Fibroblast of skin of back (primary cell): ENCODE measurements around the gene DCLK1.
A peak's percentile ranks its signal among the peaks of the same experiment; 100 is the strongest.
"Not testable (repeated sequence)": the region's sequence is repeated elsewhere in the genome, so short reads cannot be mapped to it uniquely, and the experiment has no call there.

Experiments
- DNase-seq: peaks from one replicate; pipeline ENCODE4 v3.0.0-alpha.2; 2013

DCLK1 gene

GRCh38 chr13:35983703-35984102 is 147.5 kb downstream of the DCLK1 start:
- not testable (repeated sequence) for DNase-seq

GRCh38 chr13:35983206-35983605 is 148.0 kb downstream of the DCLK1 start:
- DNase-seq: no peak

- DNase-seq: peak; percentile 94
Measured at GRCh38 chr13:35979361-35979951, 151.7 kb downstream of the DCLK1 start.

DNA sequence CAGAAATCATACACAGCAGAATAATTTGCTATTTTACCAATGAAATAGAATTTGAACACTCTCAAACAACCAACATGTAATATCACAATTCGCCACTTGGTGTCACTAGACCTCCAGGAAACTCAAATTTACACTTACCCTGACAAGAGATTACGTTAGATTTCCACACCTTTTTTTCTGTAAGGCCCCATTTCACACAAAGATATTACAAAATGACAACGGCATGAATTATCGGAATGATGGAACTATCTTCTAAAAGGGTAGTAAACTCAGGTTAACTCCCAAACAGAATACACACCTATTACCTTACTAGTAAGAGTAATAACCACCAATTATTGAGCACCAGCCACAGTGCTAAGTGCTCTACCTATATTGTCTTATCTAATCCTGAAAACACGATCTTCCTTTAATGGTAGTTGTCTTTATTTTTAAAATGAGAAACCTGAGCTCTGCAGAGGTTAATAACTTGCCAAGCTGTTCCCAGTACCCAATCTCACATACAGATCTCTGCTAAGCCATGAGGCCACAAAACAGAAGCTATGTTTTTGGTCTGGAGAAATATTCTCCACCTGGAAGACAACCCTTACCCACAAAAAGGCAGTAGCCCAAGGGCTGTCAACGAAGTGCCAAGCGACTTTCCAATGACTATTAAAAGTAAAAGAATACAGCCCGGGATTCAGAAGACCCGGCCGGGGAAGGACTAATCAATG is 152.4 kb downstream of the DCLK1 start:
- peak; percentile 72 for DNase-seq

GRCh38 chr13:35977060-35977459 is 154.1 kb downstream of the DCLK1 start:
- DNase-seq: no peak

GRCh38 chr13:35976126-35976525 is 155.1 kb downstream of the DCLK1 start:
- no peak for DNase-seq

DNA sequence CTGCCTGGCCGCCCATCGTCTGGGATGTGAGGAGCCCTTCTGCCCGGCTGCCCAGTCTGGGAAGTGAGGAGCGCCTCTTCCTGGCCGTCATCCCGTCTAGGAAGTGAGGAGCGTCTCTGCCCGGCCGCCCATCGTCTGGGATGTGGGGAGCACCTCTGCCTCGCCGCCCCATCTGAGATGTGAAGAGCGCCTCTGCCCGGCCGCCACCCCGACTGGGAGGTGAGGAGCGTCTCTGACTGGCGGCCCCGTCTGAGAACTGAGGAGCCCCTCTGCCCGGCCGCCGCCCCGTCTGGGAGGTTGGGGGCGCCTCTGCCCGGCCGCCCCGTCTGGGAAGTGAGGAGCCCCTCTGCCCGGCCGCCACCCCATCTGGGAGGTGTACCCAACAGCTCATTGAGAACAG is 164.2 kb downstream of the DCLK1 start:
- not testable (repeated sequence) for DNase-seq

- DNase-seq: no peak
Measured at GRCh38 chr13:35966024-35966423, 165.2 kb downstream of the DCLK1 start.

DNA sequence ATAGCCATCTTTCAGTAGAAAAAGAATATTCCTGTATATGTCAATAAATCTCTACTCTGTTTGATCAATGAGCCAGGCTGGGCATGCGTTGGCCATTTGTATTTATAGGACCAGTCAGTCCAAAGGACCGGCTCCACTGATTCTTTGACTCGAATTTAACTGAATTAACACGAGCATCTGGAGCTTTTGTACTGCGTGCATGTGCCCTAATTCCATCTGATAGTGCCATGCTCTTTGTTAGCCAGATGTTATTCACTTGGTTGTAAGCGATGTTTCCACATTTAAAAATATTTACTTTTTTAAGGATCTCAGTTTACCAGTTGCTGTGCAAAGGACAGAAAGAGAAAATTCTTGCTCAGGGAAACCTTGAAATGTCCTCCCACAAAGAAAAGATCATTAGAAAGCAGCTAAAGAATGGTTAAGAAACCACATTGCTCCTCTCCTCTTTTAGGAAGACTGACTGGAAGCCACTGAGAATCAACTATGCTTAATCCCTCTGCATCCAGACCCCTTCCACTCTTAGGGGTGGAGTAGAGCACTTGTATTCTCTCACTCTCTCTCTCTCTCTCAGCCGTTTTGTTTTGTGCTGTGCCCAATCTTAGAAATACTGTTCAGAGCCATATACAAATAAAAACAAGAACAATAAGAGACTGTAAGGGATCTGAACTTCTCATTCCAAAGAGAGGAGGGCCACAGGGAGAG is 165.8 kb downstream of the DCLK1 start:
- no peak for DNase-seq

GRCh38 chr13:35964863-35965180 is 166.4 kb downstream of the DCLK1 start:
- peak; percentile 12 for DNase-seq

DNA sequence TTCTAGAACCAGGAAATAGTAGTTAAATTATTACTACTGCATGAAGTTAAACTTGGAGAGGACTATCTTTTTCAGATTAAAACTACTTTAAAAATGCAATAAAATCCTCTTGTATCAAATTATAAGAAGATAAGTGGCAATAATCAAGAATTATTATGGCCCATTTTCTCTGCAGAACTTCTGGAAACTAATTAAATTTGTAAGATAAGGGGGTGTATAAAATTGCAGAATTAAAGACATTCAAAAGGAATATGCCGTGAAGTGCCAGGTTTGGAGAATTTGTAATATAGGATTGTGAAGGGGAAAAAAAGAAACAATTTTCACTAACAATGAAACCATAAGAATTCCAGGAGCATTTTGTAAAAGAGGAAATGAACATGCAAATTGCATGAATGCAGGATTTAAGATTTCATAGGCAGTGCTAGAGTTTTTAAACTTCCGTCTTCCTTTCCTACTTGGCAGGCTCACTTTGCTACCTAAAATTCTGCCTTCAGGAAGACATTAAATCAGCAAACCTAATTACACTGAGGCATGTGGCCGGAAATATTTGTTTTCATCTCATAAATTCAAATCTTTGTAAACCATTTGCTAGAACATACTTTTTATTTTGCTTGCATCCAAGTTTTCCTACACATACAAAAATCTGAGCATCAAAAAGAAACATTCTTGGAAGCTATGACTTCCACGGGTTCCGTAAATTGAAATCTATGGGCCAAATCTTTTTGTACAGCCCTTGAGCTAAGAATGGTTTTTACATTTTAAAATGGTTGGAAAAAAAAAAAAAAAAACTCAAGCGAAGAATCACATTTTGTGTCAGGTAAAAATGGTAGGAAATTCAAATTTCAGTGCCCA is 166.9 kb downstream of the DCLK1 start:
- no peak for DNase-seq

GRCh38 chr13:35961461-35962220 is 169.5 kb downstream of the DCLK1 start:
- DNase-seq: peak; percentile 7

GRCh38 chr13:35961002-35961401 is 170.2 kb downstream of the DCLK1 start:
- DNase-seq: peak; percentile 86

- no peak for DNase-seq
Measured at GRCh38 chr13:35957996-35958395, 173.2 kb downstream of the DCLK1 start.

DNA sequence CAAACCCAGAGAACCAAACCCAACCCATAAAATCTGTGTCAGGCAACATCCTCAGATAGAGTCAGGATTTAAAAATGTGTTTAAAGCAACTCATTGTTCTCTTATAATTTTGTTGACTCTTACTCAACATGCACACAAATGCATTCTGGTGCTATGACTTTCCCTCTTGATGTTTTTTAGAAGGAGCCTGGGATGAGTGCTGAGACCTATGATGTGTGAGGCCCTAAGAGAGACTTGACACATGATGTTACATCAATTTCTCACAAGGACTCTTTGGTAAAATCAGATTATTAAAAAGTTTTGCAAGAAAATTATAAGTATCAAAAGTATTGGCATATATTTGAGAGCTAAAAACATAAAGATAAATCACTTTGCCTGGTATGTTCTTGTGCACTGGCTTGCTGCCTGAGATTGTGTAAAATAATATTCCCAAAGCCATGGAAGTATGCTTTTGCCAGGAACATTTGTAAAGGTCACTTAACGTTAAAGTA is 173.9 kb downstream of the DCLK1 start:
- peak; percentile 16 for DNase-seq

DNA sequence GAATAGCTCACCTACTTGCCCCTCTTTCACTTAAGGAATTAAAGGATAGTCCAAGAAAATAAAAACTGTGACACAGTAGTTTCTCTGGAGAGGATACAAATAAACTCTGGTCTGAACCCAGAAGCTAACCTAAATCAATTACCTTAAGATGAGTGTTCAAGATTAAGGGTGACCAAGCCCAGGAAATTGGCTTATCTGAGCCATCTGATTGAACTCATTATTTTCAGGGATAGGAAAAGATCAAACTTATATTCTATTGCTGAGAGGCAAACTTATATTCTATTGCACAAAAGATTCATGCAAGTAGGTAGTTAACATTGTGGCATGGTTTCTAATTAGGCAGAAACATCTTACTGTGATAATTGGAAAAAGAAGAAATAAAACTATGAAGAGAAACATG is 175.1 kb downstream of the DCLK1 start:
- DNase-seq: no peak

DNA sequence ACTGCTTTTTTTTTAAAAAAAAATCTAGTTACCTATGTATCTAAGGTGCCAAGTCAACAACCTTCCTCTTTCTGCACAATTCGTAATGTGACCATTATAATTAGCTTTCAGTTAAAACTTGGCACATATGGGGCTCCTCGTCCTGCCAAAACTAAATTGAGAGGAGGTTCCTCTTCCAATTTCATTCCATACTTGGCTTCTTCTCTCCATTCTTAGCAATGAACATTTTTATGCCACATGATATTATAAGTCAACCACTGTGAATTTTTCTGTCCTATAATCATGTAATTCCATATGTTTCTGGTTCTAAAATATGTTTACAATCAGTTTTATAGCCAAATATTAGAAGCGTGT is 177.0 kb downstream of the DCLK1 start:
- no peak for DNase-seq

DNA sequence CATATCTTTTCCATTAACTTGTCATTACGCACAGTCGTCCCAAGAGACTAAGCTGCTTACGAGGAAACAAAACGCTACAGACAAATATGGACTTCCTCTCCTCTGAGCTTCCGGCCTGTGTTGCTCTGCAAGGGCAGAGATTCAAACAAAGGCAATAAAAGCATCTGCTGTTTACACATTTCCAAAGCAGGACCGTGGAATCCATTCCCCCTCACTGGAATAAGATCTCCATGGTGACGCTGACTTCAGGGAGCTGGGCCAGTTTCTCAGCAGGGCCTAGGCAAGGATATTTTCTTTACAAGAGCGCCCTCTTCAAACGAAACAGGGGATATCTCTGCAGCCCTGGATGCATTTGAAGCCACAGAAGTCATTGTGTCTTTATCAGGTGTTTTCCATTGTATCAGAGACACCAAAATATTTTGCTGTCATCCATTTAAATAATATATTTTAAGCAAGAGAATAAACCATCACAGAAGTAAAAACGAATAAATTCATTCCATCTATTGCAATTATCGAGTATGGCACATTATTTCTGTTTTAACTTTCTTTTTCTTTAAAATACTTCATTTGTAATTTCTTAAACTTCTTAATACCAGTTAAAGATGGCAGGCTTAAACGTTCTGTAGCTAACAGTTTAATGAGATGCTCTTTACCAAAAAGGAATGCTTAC is 177.5 kb downstream of the DCLK1 start:
- DNase-seq: peak; percentile 86

DNA sequence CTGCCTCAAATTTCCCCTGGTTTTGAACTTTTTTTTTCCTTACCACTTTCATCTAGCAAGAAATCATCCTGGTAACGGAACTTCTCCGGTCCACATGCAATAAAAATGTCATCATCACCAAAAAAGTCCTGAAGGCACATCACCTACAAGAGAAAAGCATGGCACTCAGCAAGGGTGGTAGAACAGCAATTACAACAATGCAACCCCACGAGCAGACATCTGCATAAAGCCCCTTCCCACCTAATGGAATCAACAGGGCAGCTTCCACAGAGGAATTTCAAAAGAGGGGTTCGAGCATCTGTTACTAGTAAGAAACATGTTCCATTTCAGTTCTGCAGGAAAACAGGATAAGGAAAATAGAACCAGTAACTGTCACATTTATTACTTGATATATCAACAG is 183.9 kb downstream of the DCLK1 start:
- no peak for DNase-seq

DNA sequence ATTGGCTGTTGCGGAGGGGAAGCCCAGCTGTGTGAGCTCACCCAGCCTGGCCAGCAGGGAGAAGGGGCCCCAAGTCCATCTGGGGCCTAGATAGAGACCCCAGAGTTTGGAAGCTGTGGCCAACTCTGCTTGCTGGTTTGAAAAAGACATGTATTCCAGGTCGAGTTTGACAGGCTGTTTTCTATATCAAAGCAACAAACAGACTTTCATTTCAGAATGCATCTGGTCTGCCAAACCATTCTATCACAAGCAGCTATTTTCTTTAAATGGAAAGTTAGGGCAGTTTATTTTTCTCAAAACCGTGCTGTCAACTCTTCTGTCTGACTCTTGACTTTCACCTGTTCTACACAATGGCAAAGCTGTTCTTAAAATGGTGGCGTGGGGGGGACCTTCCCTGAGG is 185.8 kb downstream of the DCLK1 start:
- DNase-seq: no peak

- no peak for DNase-seq
Measured at GRCh38 chr13:35941374-35941773, 189.8 kb downstream of the DCLK1 start.

DNA sequence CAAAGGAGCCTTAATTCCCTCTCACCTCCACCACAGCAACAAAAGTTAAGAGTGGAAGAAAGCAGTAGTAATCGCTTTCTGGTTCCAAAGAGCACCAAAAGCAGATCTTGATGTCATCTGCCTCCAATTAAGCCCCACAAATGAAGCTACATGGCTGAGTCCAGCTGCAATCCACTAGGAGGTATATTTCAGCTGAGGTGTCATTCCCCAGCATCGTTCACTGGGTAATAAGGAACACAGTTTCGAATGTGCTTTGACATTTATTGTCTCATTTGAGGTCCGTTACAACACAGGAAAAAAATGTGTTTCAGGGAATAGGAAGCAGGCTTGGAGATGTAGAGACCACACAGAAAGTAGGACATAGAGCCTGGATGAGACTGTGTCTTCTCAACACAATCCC is 190.4 kb downstream of the DCLK1 start:
- no peak for DNase-seq
